Activated B cell treated with CpG ODN at 0.5 μM for 24 hours (primary cell): ENCODE results near the gene KDM3B. TPM values are rescaled to one million over a fixed set of nuclear protein-coding genes. Genes with fewer than 3 reads are reported as not detected.

Experiments
- ATAC-seq: fragments of 200-7000 bp; cut with Tn5 transposase; one replicate; pipeline ENCODE4 v1.10.0; 2021; ENCODE audit warnings: low read depth, mild to moderate bottlenecking, moderate library complexity
- CTCF ChIA-PET: fragments of 350-600 bp; sonication (Branson Sonifier 250); formaldehyde crosslinking; loops from one replicate; lab custom pipeline; 2021; ENCODE audit warnings: antibody characterized with exemption; lab: Charles Lee
- POLR2A ChIA-PET: fragments of 350-600 bp; sonication (Branson Sonifier 250); formaldehyde crosslinking; loops from one replicate; lab custom pipeline; 2021; ENCODE audit warnings: antibody characterized with exemption; lab: Charles Lee
- DNase-seq: peaks from one replicate; pipeline ENCODE4 v3.0.0; 2022
- H3K27ac Mint-ChIP-seq: one replicate; pipeline ENCODE4 v1.8.0; 2020; ENCODE audit warnings: mixed read lengths
- H3K27me3 Mint-ChIP-seq: one replicate; pipeline ENCODE4 v1.8.0; 2021; ENCODE audit warnings: mixed read lengths
- H3K36me3 Mint-ChIP-seq: one replicate; pipeline ENCODE4 v1.8.0; 2021; ENCODE audit warnings: low read depth, mixed read lengths
- H3K4me1 Mint-ChIP-seq: one replicate; pipeline ENCODE4 v1.8.0; 2021; ENCODE audit warnings: mixed read lengths
- H3K4me3 Mint-ChIP-seq: one replicate; pipeline ENCODE4 v1.8.0; 2020; ENCODE audit warnings: mild to moderate bottlenecking, mixed read lengths
- H3K9me3 Mint-ChIP-seq: one replicate; pipeline ENCODE4 v1.8.0; 2020; ENCODE audit warnings: mixed read lengths
- intact Hi-C: fragments of 100-400 bp; cut with micrococcal nuclease; formaldehyde crosslinking; loops from one replicate; pipeline ENCODE4 v1.15.1; 2024
- total RNA-seq: library from RNA; stranded (reverse); gene quantifications from 2 replicates; pipeline ENCODE4 v1.2.3, GENCODE V29; 2022
- TF ChIP-seq, protein P1 (sequence below): fragments of 200-600 bp; IDR thresholded peaks from one replicate; pipeline ENCODE4 v1.8.0; 2022; ENCODE audit warnings: antibody characterized with exemption, mild to moderate bottlenecking

Gene KDM3B
- total RNA-seq, 1 donor from 2014 or later = 94.0 TPM

DNA sequence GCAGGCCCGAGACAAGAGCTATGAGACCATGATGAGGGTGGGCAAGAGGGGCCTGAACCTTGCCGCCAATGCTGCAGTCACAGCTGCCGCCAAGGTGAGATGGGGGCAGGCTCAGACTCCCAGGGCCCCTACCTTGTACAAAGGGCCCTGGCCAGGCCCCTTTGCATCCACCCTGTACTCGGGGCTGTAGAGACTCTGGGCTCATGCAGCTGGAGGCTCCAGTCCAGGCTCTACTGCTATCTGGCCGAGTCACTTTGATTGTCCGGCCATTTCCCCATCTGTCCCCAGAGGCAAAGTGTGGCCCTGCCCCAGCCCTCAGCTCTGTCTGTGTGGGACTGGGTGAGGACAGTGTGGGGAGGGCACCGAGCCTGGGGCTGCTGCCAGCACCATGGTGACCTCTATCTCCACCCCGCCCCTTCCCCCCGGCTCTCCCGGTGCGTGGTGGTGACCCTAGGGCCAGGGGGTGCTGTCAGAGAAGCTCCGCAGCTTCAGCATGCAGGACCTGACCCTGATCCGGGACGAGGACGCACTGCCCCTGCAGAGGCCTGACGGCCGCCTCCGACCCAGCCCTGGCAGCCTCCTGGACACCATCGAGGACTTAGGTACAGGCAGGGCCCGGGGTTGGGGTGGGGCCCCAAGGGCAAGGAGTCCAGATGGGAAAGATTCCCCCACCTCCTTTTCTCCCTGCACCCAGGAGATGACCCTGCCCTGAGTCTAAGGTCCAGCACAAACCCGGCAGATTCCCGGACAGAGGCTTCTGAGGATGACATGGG lies 92.5 kb downstream of the KDM3B start:
- ATAC-seq (no peak), DNase-seq (no peak)
- TF ChIP-seq, protein P1, sequence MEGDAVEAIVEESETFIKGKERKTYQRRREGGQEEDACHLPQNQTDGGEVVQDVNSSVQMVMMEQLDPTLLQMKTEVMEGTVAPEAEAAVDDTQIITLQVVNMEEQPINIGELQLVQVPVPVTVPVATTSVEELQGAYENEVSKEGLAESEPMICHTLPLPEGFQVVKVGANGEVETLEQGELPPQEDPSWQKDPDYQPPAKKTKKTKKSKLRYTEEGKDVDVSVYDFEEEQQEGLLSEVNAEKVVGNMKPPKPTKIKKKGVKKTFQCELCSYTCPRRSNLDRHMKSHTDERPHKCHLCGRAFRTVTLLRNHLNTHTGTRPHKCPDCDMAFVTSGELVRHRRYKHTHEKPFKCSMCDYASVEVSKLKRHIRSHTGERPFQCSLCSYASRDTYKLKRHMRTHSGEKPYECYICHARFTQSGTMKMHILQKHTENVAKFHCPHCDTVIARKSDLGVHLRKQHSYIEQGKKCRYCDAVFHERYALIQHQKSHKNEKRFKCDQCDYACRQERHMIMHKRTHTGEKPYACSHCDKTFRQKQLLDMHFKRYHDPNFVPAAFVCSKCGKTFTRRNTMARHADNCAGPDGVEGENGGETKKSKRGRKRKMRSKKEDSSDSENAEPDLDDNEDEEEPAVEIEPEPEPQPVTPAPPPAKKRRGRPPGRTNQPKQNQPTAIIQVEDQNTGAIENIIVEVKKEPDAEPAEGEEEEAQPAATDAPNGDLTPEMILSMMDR = no peak
- ChIA-PET CTCF (interaction anchor here (1.2 kb wide), 1 partner anchor 58 kb away, joined by 3 read pairs; no protein-coding TSS in a partner anchor), POLR2A (no interaction called here)
- Mint-ChIP-seq H3K9me3 (no peaks in the 10 kb centered on the region), H3K36me3 (no peaks in the 10 kb centered on the region), H3K27ac (no peak overlapping the region), H3K27me3 (peaks cover 2% of the 10 kb centered on the region), H3K4me3 (no peak overlapping the region), H3K4me1 (peaks cover 2% of the 10 kb centered on the region)
- intact Hi-C loops = no loop called here

DNA sequence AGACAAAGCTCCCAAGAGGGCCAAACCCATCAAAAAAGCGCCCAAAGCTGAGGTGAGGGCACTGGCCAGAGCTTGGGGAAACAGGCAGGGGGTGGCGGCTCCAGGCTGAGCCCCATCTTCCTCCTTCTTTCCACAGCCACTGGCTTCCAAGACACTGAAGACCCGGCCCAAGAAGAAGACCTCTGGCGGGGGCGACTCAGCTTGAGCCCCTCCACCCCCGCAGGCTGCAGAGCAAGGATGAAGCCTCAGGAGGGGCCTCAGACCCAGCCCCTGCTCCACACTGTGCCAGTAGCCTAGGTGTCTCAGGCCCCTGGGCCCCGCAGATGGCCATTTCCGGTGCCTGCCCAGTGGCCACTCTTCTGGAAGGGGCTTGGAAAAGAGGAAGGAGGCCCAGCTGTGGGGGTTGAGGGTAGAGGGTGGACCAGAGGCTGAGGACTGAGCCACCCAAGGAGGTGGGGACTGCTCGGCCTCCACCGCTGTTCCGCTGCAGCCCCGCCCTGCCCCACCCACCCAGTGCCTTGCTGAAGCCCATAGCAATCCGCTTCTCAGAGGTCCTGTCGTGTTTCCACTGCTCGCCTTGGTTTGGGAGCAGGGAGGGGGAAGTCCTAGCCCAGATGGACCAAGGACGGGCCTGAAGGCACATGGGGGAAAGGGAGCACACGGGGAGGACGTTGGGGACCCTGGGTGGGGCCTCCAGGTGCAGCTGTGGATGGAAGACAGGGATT lies 93.2 kb downstream of the KDM3B start:
- TF ChIP-seq, protein P1 = no peak
- no peaks in the 10 kb centered on the region for H3K36me3 Mint-ChIP-seq
- no peak overlapping the region for H3K27ac Mint-ChIP-seq
- intact Hi-C loops = no loop called here
- peaks cover 6% of the 10 kb centered on the region for H3K4me1 Mint-ChIP-seq
- ChIA-PET CTCF (interaction anchor here (1.2 kb wide), 1 partner anchor 57 kb away, joined by 3 read pairs; no protein-coding TSS in a partner anchor), POLR2A (no interaction called here)
- H3K27me3 Mint-ChIP-seq = peaks cover 4% of the 10 kb centered on the region
- DNase-seq = no peak
- H3K4me3 Mint-ChIP-seq = no peak overlapping the region
- ATAC-seq = no peak
- no peaks in the 10 kb centered on the region for H3K9me3 Mint-ChIP-seq

DNA sequence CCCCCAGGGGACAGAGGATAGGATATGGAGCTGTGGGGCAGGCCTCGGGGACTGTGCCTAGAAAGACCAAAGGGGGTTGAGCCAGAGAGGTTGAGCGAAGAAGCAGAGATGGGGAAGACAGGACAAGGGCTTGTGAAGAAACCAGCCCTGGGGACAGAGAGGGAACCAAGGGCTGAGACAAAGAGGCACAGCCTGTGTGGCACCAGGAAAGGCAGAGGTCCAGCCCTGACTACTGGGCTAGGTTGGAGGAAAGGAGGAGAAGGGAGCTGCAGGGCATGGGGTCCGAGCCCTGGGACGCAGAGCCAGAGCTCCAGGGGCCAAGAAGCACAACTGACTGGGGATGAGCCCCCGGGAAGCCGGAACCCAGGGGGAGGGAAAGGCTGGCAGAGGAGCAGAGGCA lies 95.6 kb downstream of the KDM3B start:
- no peaks in the 10 kb centered on the region for H3K9me3 Mint-ChIP-seq
- H3K36me3 Mint-ChIP-seq = no peaks in the 10 kb centered on the region
- no peak overlapping the region for H3K27ac Mint-ChIP-seq
- H3K4me1 Mint-ChIP-seq = peaks cover 6% of the 10 kb centered on the region
- POLR2A ChIA-PET = interaction anchor here (1.4 kb wide), 1 partner anchor 96 kb away, joined by 4 read pairs; the partner anchor contains the start of gene KDM3B
- ATAC-seq (no peak), DNase-seq (no peak)
- TF ChIP-seq, protein P1 = no peak
- CTCF ChIA-PET = interaction anchor here (1.8 to 5.0 kb wide), 2 partner anchors 56 to 100 kb away, joined by 8 to 76 read pairs; no protein-coding TSS in a partner anchor
- peaks cover 4% of the 10 kb centered on the region for H3K27me3 Mint-ChIP-seq
- no peak overlapping the region for H3K4me3 Mint-ChIP-seq
- intact Hi-C loops = no loop called here

DNA sequence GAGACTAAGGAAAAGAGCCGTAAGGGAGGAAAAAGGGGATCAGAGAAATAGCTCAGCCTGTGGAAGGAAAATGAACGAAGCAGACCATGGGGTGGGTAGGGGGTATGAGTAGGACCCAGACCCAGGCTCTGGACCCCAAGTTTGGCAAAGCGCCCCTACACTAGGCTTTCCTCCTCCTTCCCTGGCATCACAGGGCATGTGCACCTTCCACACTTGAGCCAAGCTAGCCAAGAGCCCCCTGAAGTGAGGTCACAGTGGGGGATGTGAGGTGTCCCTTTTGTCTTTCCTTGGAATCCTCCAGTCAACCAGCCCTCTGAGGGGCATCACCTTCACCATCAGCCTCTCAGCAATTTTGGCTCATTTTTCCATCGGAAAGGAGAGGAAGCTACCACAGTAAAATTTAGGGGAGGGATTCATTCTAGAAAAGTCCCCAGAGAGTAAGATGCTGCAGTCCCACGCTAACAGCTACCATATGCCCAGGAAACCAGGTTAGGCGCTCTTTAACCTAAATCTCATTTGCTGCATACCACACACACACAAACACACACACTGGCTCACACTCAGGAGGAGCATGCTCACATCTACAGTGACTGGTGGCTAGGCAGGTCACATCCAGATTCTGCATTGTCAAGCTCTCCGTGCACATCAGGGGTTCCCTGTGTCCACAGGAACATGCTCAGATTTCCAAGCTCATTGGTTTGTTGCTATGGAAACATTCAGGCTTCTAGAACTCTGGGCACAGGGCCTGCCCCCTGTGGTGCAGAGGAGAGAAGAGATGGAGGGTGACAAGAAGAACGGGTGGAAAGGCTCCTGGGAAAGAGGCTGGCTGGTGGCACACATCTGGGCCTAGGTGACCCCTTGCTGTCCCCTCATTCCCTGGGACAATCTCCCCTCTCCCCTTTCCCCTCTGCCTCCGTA lies 96.3 kb downstream of the KDM3B start:
- POLR2A ChIA-PET = interaction anchor here (1.4 to 2.8 kb wide), 2 partner anchors 15 to 97 kb away, joined by 4 to 14 read pairs; partner anchors contain the start of genes EGR1 and KDM3B
- intact Hi-C loops = no loop called here
- H3K36me3 Mint-ChIP-seq = no peaks in the 10 kb centered on the region
- peaks cover 6% of the 10 kb centered on the region for H3K4me1 Mint-ChIP-seq
- TF ChIP-seq, protein P1 = no peak
- DNase-seq = no peak
- CTCF ChIA-PET = interaction anchor here (1.0 to 5.0 kb wide), 9 partner anchors 13 to 184 kb away, joined by 3 to 76 read pairs (median 6); no protein-coding TSS in a partner anchor
- H3K27ac Mint-ChIP-seq = no peak overlapping the region
- no peak for ATAC-seq
- peaks cover 4% of the 10 kb centered on the region for H3K27me3 Mint-ChIP-seq
- H3K4me3 Mint-ChIP-seq = no peak overlapping the region
- no peaks in the 10 kb centered on the region for H3K9me3 Mint-ChIP-seq
